ENCODE measurements around the gene RERE. TPM values are rescaled to one million over a fixed set of nuclear protein-coding genes. Genes with fewer than 3 reads are reported as not detected.

The RERE gene
- total RNA-seq, 1 donor from 2014 or later = 64.6 TPM

GRCh38 chr1:8666389-8667167 is 150.9 kb downstream of the RERE start:
- DNase-seq (ENCODE audit: low spot score in 2 of 2) = no peak
- Histone ChIP-seq H3K27ac (no peak overlapping the region), H3K36me3 (no peaks in the 10 kb centered on the region), H3K27me3 (no peaks in the 10 kb centered on the region), H3K4me1 (peaks cover 8 to 26% of the 10 kb centered on the region in 2 donors), H3K4me3 (no peak overlapping the region), H3K9me3 (no peaks in the 10 kb centered on the region)
- TF ChIP-seq, protein P1, sequence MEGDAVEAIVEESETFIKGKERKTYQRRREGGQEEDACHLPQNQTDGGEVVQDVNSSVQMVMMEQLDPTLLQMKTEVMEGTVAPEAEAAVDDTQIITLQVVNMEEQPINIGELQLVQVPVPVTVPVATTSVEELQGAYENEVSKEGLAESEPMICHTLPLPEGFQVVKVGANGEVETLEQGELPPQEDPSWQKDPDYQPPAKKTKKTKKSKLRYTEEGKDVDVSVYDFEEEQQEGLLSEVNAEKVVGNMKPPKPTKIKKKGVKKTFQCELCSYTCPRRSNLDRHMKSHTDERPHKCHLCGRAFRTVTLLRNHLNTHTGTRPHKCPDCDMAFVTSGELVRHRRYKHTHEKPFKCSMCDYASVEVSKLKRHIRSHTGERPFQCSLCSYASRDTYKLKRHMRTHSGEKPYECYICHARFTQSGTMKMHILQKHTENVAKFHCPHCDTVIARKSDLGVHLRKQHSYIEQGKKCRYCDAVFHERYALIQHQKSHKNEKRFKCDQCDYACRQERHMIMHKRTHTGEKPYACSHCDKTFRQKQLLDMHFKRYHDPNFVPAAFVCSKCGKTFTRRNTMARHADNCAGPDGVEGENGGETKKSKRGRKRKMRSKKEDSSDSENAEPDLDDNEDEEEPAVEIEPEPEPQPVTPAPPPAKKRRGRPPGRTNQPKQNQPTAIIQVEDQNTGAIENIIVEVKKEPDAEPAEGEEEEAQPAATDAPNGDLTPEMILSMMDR (IDR thresholded peaks at IDR 0.05) = no peak
- intact Hi-C loops (cut with DNase I) = no loop called here

DNA sequence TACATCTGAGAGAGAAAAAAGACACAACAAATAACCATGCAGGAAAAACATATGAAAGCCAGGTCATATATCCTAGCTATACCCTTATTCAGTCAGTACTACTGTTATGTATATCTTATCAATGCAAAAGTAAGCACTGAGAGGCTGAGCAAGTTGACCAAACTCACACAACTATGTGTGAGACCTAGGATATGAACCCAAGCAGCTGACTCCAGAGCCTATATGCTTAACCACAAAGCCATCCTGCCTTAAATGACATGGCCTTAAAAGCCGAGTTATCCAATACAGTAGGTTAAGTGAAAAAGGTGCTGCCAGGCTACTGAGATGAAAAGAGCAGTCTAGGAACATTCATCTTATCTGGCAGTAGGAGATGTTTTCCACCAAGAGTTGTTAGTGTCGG is 151.6 kb downstream of the RERE start:
- Histone ChIP-seq H3K27me3 (no peaks in the 10 kb centered on the region), H3K4me3 (no peak overlapping the region), H3K9me3 (no peaks in the 10 kb centered on the region), H3K27ac (no peak overlapping the region), H3K4me1 (peaks cover 14 to 32% of the 10 kb centered on the region in 2 donors), H3K36me3 (no peaks in the 10 kb centered on the region)
- intact Hi-C loops (cut with DNase I) = no loop called here
- DNase-seq (ENCODE audit: low spot score in 2 of 2) = no peak
- TF ChIP-seq, protein P1 (IDR thresholded peaks at IDR 0.05) = no peak

DNA sequence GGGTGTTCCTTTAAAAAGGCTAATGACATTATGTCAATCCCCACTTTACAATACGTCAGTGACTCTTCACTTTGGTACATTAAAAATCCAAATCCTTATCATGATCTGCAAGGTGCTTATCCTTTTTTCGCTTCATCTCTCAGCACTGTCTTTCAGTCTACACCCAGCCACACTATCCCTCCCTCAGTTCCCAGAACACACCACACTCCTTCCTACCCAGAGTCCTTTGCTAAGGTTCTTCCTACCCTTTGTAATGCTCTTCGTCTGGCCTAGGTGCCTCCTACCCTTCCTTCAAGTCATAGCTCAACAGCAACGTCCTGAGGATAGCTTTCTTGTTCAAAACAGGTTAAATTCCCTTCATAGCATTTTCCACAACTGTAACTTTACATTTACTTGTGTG is 152.6 kb downstream of the RERE start:
- TF ChIP-seq, protein P1 (IDR thresholded peaks at IDR 0.05) = no peak
- no peak overlapping the region for H3K4me3 ChIP-seq
- H3K36me3 ChIP-seq = no peaks in the 10 kb centered on the region
- H3K27ac ChIP-seq = no peak overlapping the region
- peaks cover 15 to 31% of the 10 kb centered on the region in 2 donors for H3K4me1 ChIP-seq
- no peaks in the 10 kb centered on the region for H3K9me3 ChIP-seq
- DNase-seq (ENCODE audit: low spot score in 2 of 2) = no peak
- intact Hi-C loops (cut with DNase I) = no loop called here
- H3K27me3 ChIP-seq = no peaks in the 10 kb centered on the region

DNA sequence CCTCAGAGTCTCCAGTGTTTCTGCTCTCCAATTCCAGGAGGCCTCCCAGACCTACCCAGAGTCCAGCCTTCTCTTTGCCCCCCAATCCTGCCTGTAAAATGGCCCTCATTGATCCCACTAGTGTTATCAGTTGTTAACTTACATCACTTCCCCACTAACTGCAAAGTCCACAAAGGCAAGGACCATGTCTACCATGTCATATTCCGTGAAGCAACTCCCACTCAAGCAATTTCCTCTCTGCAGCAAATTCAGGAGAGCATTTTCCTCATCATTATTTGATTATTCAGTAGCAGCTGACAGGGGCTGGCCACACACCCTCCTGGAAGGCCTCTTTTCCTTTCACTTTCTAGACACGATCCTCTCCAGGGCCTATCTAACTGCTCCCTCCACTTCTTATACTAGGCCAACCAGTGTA is 153.5 kb downstream of the RERE start:
- TF ChIP-seq, protein P1 (IDR thresholded peaks at IDR 0.05) = no peak
- intact Hi-C loops (cut with DNase I) = no loop called here
- Histone ChIP-seq H3K4me3 (no peak overlapping the region), H3K27ac (no peak overlapping the region), H3K4me1 (peaks cover 15 to 37% of the 10 kb centered on the region in 2 donors), H3K36me3 (no peaks in the 10 kb centered on the region), H3K9me3 (no peaks in the 10 kb centered on the region), H3K27me3 (no peaks in the 10 kb centered on the region)
- no peak for DNase-seq (ENCODE audit: low spot score in 2 of 2)

DNA sequence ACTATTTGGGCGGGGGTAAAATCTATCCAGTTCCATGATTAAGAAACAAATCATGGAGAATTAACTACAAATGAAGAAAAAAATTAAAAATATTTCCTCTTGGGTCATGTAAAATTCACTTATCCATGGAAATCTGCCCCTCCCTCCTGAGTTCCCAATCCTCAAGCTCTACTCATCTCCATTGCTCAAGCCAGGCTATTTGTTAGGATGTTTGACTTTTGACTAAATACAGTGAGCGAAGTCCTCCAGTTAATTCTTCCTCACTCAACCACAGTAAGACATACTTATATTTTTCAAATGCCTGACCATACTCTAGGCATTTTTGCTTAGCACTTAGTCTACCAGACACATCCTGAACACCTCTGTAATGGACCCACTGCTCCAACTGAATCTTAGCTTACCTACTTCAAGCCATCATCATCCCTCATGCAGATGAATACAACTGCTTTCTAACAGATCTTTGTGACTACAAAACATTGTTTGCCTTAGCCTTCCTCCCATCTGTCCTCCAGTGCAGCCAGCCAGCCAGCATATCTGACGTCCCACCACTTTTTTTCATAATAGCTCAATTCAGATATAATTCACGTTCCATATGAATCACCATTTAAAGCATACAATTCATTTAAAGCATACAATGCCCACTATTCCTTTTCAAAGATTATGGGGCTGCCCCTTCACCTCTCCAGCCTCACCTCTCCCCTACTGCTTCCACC is 154.2 kb downstream of the RERE start:
- Histone ChIP-seq H3K36me3 (no peaks in the 10 kb centered on the region), H3K9me3 (no peaks in the 10 kb centered on the region), H3K27ac (peak overlapping the region in 1 of 2 donors; percentile 95), H3K27me3 (no peaks in the 10 kb centered on the region), H3K4me1 (peaks cover 15 to 37% of the 10 kb centered on the region in 2 donors), H3K4me3 (no peak overlapping the region)
- no peak for DNase-seq (ENCODE audit: low spot score in 2 of 2)
- intact Hi-C loops (cut with DNase I) = no loop called here
- TF ChIP-seq, protein P1 (IDR thresholded peaks at IDR 0.05) = no peak
